IMR-90 (cell line): ENCODE results near the gene NANOS3. TPM values are rescaled to one million over a fixed set of nuclear protein-coding genes. Genes with fewer than 3 reads are reported as not detected.

Experiments used
- FOS ChIP-seq: fragments of 150-350 bp; IDR thresholded peaks from 2 replicates; pipeline ENCODE4 v1.6.1; 2016; ENCODE audit warnings: low read depth, low read length
- RCOR1 ChIP-seq: IDR thresholded peaks from 2 replicates; pipeline ENCODE4 v1.6.1; 2012; ENCODE audit warnings: mild to moderate bottlenecking, low read length, improper control_type of control experiment; ENCODE audit not compliant: insufficient replicate concordance
- SMC3 ChIP-seq: fragments of 150-350 bp; IDR thresholded peaks from 2 replicates; pipeline ENCODE4 v1.6.1; 2016; ENCODE audit warnings: low read depth, mild to moderate bottlenecking, antibody characterized with exemption, low read length, moderate library complexity
- polyA plus RNA-seq, 3 experiments: library from polyadenylated mRNA; depleted of rRNA; stranded (reverse); fragments of >200 nt; gene quantifications; 2 replicates each; pipeline ENCODE4 v1.2.3, GENCODE V29; 2012; ENCODE audit warnings: low replicate concordance in 1 of 3
- total RNA-seq: library from RNA; depleted of rRNA; stranded (reverse); fragments of >200 nt; gene quantifications from 2 replicates; pipeline ENCODE4 v1.2.3, GENCODE V29; 2012

Gene NANOS3
- total and polyA plus RNA-seq, 2 of the 4 experiments (the other 2 are of a cell fraction): 0.63 TPM; not detected in 1

DNA sequence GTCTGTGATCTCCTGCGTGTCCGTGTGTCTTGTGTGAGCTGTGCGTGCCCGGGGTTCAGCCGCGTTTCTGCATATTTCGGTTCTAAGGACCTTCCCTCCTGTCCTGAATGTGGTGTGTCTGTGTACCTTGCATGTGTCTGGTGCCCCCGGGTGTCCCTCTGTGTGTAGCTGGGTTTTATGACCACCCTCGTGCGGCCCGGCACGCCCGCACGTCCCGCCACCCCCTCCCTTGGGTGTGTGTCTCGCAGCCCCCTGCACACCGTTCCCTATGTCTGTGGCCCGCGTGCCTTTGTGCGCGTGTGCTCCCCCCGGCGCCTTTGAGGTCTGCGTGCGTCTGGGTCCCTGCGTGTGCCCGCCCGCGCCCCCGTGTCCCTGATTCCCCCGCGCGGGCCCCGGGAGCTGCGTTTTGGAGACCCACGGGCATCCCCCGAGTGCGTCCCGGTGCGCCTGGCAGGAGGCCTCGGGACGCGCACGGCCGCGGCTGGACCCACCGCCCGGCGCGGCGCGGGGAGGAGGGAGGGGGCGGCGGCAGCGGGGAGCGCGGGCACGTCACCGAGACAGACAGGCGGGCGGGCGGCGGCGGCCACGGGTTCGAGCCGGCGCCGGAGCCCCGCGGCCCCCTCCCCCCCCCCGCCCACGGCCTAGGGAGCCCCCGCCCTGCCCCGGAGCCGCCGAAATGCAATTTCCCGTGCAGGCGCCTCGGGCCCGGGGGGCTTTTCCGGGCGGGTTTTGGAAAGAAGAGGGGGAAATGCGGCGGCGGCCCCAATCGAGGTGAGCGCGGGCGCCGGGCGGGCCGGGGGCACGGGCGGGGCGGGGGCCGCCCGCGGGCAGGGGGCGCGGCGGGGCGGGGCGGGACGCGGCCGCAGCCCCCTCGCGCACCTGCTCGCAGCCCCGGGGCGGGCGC, 12.0 kb upstream of the NANOS3 start (continued):
- TF ChIP-seq RCOR1: no peak
- TF ChIP-seq FOS: no peak
- TF ChIP-seq SMC3: no peak
